Stomach smooth muscle (tissue), 2 donors: ENCODE data around the gene JPH3.

Experiments
- H3K27ac ChIP-seq: one replicate; pipeline ENCODE4 v1.7.0; 2013; ENCODE audit warnings: mild to moderate bottlenecking, low read length, inconsistent platforms
- H3K27me3 ChIP-seq, 2 donors: one replicate each; pipeline ENCODE4 v1.7.0; 2013; ENCODE audit warnings: low read length in 2 of 2; ENCODE audit not compliant: insufficient read depth in 2 of 2, control insufficient read depth in 1 of 2
- H3K36me3 ChIP-seq, 2 donors: one replicate each; pipeline ENCODE4 v1.7.0; 2013; ENCODE audit warnings: low read length in 2 of 2; ENCODE audit not compliant: control insufficient read depth in 2 of 2, insufficient read depth in 2 of 2
- H3K4me1 ChIP-seq: one replicate; pipeline ENCODE4 v1.7.0; 2013; ENCODE audit warnings: low read length; ENCODE audit not compliant: control insufficient read depth, insufficient read depth
- H3K4me3 ChIP-seq, 2 donors: one replicate each; pipeline ENCODE4 v1.7.0; 2013; ENCODE audit warnings: low read length in 2 of 2
- H3K9ac ChIP-seq, 2 donors: one replicate each; pipeline ENCODE4 v1.7.0; 2013; ENCODE audit warnings: low read length in 2 of 2, mild to moderate bottlenecking in 1 of 2
- H3K9me3 ChIP-seq, 2 donors: one replicate each; pipeline ENCODE4 v1.7.0; 2013; ENCODE audit warnings: low read length in 2 of 2; ENCODE audit not compliant: control insufficient read depth in 2 of 2
- donor health status: healthy.
- donor health status: Pancreatic carcinoma.

Gene JPH3

DNA sequence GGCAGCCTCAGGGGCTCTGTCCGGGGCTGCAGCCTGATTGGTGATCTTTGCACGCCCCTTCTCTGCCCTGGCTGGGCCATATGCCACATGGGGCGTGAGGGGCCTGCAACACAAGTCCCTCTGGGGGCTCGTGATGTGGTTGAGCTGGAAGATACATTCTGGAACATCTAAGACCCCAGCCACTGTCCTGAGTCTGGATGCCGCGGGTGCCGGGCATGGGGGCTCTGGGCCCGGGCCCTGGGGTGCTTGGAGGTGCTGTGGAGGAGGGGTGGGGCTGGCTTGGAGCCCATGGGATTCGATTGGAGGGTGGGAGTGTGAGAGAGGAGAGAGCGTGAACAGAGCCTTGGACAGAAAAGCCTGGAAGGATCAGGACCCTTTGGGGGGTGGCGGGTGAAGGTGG is 39.4 kb downstream of the JPH3 start:
- H3K4me1 ChIP-seq = no peaks in the 10 kb centered on the region
- H3K9me3 ChIP-seq = no peaks in the 10 kb centered on the region
- peaks cover 0 to 10% of the 10 kb centered on the region in 2 donors for H3K27me3 ChIP-seq
- no peak overlapping the region for H3K4me3 ChIP-seq
- no peak overlapping the region for H3K9ac ChIP-seq
- H3K36me3 ChIP-seq = no peaks in the 10 kb centered on the region
- no peak overlapping the region for H3K27ac ChIP-seq

DNA sequence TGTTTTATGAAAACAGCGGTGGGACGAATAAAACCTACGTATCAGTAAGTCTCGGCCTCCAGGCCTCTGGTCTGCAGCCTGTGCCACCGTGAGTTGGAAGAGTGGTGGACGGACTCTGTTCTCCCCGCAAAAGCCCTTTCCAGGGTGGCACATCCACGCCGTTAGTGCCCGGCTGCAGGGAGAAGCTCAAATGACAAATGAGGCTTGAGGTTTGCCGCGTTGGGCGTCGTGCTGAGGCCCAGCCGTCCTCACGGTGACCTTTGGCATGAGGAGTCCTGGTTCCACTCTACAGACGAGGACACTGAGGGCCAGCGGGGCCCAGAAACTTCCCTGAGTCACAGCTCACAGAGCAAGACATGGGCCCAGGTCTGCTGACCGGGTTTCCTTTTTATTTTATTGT is 40.2 kb downstream of the JPH3 start:
- no peak overlapping the region for H3K4me3 ChIP-seq
- H3K4me1 ChIP-seq = no peaks in the 10 kb centered on the region
- peaks cover 0 to 13% of the 10 kb centered on the region in 2 donors for H3K27me3 ChIP-seq
- no peak overlapping the region for H3K27ac ChIP-seq
- H3K9me3 ChIP-seq = no peaks in the 10 kb centered on the region
- no peaks in the 10 kb centered on the region for H3K36me3 ChIP-seq
- H3K9ac ChIP-seq = no peak overlapping the region

DNA sequence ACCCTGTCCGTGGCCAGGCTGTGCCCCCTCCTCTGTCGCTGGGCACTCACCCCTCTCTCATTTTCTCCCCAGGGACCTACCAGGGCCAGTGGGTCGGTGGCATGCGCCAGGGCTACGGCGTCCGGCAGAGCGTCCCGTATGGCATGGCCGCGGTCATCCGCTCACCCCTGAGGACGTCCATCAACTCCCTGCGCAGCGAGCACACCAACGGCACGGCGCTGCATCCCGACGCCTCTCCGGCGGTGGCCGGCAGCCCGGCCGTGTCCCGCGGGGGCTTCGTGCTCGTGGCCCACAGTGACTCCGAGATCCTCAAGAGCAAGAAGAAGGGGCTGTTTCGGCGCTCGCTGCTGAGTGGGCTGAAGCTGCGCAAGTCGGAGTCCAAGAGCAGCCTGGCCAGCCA is 41.9 kb downstream of the JPH3 start:
- Histone ChIP-seq H3K27ac (no peak overlapping the region), H3K36me3 (no peaks in the 10 kb centered on the region), H3K4me3 (no peak overlapping the region), H3K9me3 (no peaks in the 10 kb centered on the region), H3K27me3 (peaks cover 12 to 22% of the 10 kb centered on the region in 2 donors), H3K4me1 (no peaks in the 10 kb centered on the region), H3K9ac (no peak overlapping the region)

DNA sequence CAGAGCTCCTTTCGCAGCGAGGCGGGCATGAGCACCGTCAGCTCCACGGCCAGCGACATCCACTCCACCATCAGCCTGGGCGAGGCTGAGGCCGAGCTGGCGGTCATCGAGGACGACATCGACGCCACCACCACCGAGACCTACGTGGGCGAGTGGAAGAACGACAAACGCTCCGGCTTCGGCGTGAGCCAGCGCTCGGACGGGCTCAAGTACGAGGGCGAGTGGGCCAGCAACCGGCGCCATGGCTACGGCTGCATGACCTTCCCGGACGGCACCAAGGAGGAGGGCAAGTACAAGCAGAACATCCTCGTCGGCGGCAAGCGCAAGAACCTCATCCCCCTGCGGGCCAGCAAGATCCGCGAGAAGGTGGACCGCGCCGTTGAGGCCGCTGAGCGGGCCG is 42.3 kb downstream of the JPH3 start:
- H3K4me3 ChIP-seq = no peak overlapping the region
- no peak overlapping the region for H3K27ac ChIP-seq
- no peaks in the 10 kb centered on the region for H3K4me1 ChIP-seq
- H3K27me3 ChIP-seq = peaks cover 12 to 22% of the 10 kb centered on the region in 2 donors
- no peaks in the 10 kb centered on the region for H3K36me3 ChIP-seq
- H3K9ac ChIP-seq = no peak overlapping the region
- no peaks in the 10 kb centered on the region for H3K9me3 ChIP-seq

DNA sequence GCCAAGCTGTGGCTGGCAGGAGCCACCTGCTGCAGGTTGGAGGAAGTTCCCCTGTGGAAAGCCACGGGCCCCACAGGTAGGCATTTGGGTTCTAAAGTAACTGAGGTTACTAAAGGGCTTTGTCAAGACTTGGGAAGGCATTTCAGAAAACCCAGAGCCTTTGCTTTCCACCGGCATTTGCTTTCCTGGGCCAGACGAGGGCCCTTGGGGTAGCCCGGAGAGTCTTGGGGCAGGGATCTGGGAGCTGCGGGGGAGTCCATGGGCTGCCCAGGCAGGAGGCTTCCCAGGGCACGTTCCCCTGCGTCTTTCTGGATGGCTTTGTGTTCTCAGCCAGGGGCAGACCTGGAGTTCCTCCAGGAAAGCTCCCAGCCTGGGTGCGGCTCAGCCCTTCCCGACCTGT is 43.5 kb downstream of the JPH3 start:
- H3K36me3 ChIP-seq = no peaks in the 10 kb centered on the region
- no peak overlapping the region for H3K9ac ChIP-seq
- H3K9me3 ChIP-seq = no peaks in the 10 kb centered on the region
- peaks cover 12 to 20% of the 10 kb centered on the region in 2 donors for H3K27me3 ChIP-seq
- H3K27ac ChIP-seq = no peak overlapping the region
- no peaks in the 10 kb centered on the region for H3K4me1 ChIP-seq
- H3K4me3 ChIP-seq = no peak overlapping the region

DNA sequence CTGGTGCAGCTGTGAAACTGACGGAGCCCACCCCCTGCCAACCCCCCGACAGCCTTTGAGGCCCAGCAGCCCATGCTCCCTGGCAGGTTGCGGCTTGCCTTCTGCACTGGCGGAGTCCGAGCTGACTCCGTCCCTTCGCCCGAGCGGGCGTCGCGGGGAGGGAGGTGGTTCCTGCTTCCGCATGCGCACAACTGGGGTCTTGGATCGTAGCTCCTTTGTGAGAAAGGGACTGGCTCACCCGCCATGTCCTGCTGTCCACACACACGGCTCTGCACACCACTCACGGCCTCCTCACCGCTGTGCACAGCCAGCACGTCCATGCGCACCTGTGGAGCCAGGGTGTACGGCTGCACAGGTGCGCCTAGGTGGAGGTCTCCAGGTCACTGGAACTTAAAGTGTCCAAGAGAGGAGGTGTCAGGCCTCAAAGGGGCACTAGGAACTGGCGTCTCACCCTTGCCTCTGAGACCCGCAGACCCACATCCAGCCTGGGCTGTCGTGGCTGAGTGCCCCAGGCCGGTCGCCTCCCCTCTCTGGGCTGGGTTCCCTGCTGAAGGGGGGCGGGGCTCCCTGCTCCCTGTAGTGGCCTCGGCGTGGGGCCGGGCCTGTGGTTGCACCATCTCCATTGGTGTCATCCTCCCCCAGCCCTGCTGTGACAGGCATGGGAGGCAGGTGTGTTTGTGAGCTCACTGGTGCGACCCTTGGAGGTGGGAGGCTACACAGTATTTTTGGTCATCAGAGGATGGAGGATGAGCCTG is 45.3 kb downstream of the JPH3 start:
- Histone ChIP-seq H3K9ac (no peak overlapping the region), H3K36me3 (no peaks in the 10 kb centered on the region), H3K4me3 (no peak overlapping the region)

DNA sequence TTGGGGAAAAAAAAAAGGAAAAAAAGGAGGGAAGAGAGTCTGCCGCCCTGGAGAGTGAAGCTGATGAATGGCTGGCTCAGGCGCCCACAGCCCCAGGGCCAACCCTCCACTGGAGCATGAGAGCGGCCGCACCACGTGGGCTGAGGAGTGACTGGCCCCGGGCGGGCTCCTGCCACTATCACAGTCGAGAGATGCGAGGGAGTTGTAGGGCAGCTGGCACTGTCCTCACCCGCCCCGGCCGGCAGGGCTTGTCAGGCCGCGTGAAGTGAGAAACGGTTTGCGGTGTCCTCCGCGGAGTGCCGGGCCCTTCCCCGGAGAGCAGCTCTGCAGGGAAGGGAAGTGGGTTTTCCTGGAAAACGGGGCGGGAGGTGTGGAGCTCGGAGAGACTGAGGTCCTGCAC is 45.9 kb downstream of the JPH3 start:
- no peak overlapping the region for H3K27ac ChIP-seq
- no peaks in the 10 kb centered on the region for H3K36me3 ChIP-seq
- no peak overlapping the region for H3K4me3 ChIP-seq
- no peaks in the 10 kb centered on the region for H3K9me3 ChIP-seq
- H3K9ac ChIP-seq = no peak overlapping the region
- H3K4me1 ChIP-seq = no peaks in the 10 kb centered on the region
- H3K27me3 ChIP-seq = peaks cover 12 to 13% of the 10 kb centered on the region in 2 donors

More for the DNA sequence above, 45.3 kb downstream of the JPH3 start:
- Histone ChIP-seq H3K9me3 (no peaks in the 10 kb centered on the region), H3K27me3 (peaks cover 12 to 15% of the 10 kb centered on the region in 2 donors), H3K4me1 (no peaks in the 10 kb centered on the region), H3K27ac (no peak overlapping the region)

DNA sequence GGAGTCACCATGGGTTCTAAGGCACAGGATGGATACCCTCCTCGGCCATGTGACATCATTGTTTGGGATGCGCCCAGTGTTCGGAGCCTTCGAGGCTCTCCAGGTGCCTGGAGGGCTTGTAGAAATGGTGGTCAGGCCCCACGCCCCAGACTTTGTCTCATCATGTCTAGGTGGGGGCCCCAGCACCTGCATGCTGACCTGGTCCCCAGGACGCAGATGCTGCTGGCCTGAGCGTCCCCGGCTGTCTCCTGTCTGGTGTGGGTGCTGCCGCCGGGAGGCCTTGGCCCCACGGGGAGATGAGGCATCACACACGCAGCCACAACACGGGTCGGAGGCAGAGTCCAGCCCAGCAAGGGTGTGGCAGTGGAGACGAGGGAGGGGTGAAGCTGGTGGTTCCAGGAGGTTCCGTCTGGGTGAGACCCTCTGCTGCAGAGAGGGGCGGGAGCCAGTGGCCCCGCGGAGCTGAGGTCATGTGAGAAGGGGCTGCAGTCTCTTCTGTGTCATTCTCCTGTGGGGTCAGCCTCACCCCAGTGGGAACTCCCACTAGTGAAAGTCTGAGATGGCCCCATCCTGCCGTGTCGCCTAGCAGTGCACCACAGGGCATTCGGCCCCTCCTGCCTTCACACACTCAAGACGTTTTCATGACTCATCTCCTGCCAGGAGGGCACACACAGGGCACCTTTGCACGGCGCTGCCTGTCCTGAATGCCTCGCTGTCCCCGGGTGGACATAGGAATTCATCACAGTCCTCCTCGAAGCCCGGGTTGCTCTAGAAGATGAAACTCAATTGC is 46.6 kb downstream of the JPH3 start:
- no peaks in the 10 kb centered on the region for H3K9me3 ChIP-seq
- H3K27me3 ChIP-seq = peaks cover 12 to 13% of the 10 kb centered on the region in 2 donors
- H3K9ac ChIP-seq = no peak overlapping the region
- no peak overlapping the region for H3K27ac ChIP-seq
- no peak overlapping the region for H3K4me3 ChIP-seq
- no peaks in the 10 kb centered on the region for H3K4me1 ChIP-seq
- no peaks in the 10 kb centered on the region for H3K36me3 ChIP-seq

DNA sequence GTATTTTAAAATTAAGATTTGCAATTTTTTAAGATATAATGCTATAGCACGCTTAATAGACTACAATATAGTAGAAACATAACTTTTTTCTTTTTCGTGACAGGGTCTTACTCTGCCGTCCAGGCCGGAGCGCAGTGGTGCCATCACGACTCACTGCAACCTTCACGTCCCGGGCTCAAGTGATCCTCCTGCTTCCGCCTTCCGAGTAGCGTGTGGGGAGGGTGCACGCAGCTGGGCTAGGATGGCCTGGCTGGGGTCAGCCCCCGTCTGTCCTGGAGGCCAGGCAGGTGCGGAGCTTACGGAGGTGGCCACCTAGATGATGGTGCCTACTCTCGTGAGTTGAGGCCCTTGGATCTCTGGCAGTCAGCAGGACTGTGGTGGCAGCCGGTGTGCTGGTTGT is 50.1 kb downstream of the JPH3 start:
- Histone ChIP-seq H3K9ac (no peak overlapping the region), H3K27me3 (peaks cover 12% of the 10 kb centered on the region in 2 donors), H3K9me3 (no peaks in the 10 kb centered on the region), H3K36me3 (no peaks in the 10 kb centered on the region), H3K4me3 (no peak overlapping the region), H3K4me1 (no peaks in the 10 kb centered on the region), H3K27ac (no peak overlapping the region)

DNA sequence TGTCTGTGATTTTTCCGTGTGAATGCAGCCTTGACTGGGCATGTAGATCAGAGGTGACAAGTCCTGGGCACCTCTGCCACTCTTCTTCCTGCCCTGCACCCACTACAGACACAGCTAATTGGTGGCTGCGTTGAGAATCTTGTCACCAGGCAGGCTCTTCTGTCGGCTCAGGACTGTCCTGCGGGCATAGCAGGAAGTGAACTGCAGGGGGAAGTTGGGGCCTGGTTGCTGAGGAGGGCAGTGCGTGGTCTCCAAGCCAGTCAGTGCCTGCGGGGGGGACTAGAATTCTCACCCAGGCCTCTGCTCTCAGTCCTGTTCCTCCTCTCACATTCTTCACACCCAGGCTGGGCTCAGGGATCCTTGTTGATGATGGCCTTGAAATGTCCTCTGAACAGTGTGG is 50.5 kb downstream of the JPH3 start:
- no peaks in the 10 kb centered on the region for H3K36me3 ChIP-seq
- no peak overlapping the region for H3K27ac ChIP-seq
- H3K27me3 ChIP-seq = peaks cover 7 to 12% of the 10 kb centered on the region in 2 donors
- no peaks in the 10 kb centered on the region for H3K4me1 ChIP-seq
- no peak overlapping the region for H3K4me3 ChIP-seq
- peaks cover 0 to 4% of the 10 kb centered on the region in 2 donors for H3K9me3 ChIP-seq
- H3K9ac ChIP-seq = no peak overlapping the region

DNA sequence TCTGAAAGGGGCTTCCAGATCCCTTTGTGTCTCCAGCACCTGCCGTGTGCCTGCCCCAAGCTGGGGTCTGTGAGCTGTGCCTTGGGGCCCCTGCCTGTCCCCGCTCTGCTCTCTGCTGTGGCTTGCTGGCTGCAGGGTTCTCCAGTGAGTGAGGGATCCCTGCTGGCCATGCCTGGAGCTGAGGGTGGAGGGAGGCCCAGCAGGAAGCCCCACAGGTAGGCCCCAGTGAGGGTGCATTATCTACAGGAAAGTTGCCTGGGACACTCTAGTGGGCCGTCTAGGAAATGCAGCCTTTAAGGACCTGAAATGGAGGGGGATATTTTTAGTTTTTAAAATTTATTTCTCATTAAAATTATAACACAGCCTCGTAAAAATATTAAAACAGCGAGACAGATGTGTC is 50.9 kb downstream of the JPH3 start:
- no peaks in the 10 kb centered on the region for H3K4me1 ChIP-seq
- peaks cover 0 to 8% of the 10 kb centered on the region in 2 donors for H3K9me3 ChIP-seq
- H3K27me3 ChIP-seq = peaks cover 5 to 10% of the 10 kb centered on the region in 2 donors
- no peak overlapping the region for H3K9ac ChIP-seq
- H3K27ac ChIP-seq = no peak overlapping the region
- no peaks in the 10 kb centered on the region for H3K36me3 ChIP-seq
- H3K4me3 ChIP-seq = no peak overlapping the region
